Upper lobe of right lung (tissue), 1 donor: ENCODE measurements around the gene RBPJ. TPM values are rescaled to one million over a fixed set of nuclear protein-coding genes. Genes with fewer than 3 reads are reported as not detected.
A peak's percentile ranks its signal among the peaks of the same experiment; 100 is the strongest.

Source experiments
- ATAC-seq: fragments of 200-7000 bp; cut with Tn5 transposase; one replicate; pipeline ENCODE4 v1.9.1; 2020; ENCODE audit warnings: mild to moderate bottlenecking, moderate library complexity
- DNase-seq: peaks from one replicate; pipeline ENCODE4 v3.0.0-alpha.2; 2020
- H3K27ac ChIP-seq: fragments of 200-600 bp; one replicate; pipeline ENCODE4 v1.8.0; 2022
- H3K27me3 ChIP-seq: fragments of 200-600 bp; one replicate; pipeline ENCODE4 v1.8.0; 2022; ENCODE audit warnings: mild to moderate bottlenecking
- H3K36me3 ChIP-seq: fragments of 200-600 bp; one replicate; pipeline ENCODE4 v1.8.0; 2022
- H3K4me1 ChIP-seq: fragments of 200-600 bp; one replicate; pipeline ENCODE4 v1.8.0; 2022
- H3K4me3 ChIP-seq: fragments of 200-600 bp; one replicate; pipeline ENCODE4 v1.8.0; 2022; ENCODE audit warnings: mild to moderate bottlenecking
- H3K9me3 ChIP-seq: fragments of 200-600 bp; one replicate; pipeline ENCODE4 v1.8.0; 2022
- CTCF ChIP-seq: fragments of 200-600 bp; IDR thresholded peaks from one replicate; pipeline ENCODE4 v1.8.0; 2022; ENCODE audit warnings: antibody characterized with exemption
- intact Hi-C: fragments of 100-400 bp; cut with DNase I; formaldehyde crosslinking; loops from one replicate; pipeline ENCODE4 v1.11.0; 2022
- total RNA-seq: library from RNA; stranded (reverse); fragmentation: NEBNext Ultra II Directional; extraction: Animal tissue kit (Norgen Biotek cat#: 25700); gene quantifications from one replicate; pipeline ENCODE4 v1.2.1, GENCODE V29; 2021
- donor health status: DM: no; HTN: yes; CAD: no; lungs with severe emphysema.

The RBPJ gene
- total RNA-seq, 1 donor from 2014 or later = 86.2 TPM

GRCh38 chr4:26344901-26345564 lies 24.2 kb downstream of the RBPJ start:
- H3K27ac ChIP-seq = no peak overlapping the region
- intact Hi-C loops = no loop called here
- ATAC-seq = no peak

DNA sequence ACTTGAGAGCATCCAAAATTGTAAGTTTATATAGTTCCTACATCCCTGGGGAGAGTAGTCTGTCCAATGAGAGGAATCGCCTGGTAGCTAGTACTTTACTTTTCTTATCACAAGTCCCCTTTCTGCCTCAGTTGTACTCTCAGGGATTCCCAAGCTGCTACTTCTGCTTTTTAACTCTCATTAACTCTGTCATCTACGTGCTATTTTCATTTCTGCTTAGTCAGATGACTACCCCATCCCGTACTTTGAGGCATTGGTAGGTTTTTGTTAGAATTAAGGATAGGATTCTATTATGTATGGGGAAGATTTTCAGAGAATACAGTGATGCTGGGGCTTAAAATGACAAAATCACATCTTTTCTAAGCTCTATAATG lies 24.7 kb downstream of the RBPJ start:
- H3K27ac ChIP-seq = no peak overlapping the region
- peak overlapping the region; percentile 6 for H3K4me3 ChIP-seq
- no peaks in the 10 kb centered on the region for H3K36me3 ChIP-seq
- H3K4me1 ChIP-seq = peaks cover 38% of the 10 kb centered on the region
- ATAC-seq = no peak
- H3K27me3 ChIP-seq = no peaks in the 10 kb centered on the region
- H3K9me3 ChIP-seq = no peaks in the 10 kb centered on the region
- intact Hi-C loops = no loop called here
- no peak for DNase-seq
- no peak for TF ChIP-seq CTCF

More at GRCh38 chr4:26344901-26345564, 24.2 kb downstream of the RBPJ start:
- no peak overlapping the region for H3K4me3 ChIP-seq
- no peak for DNase-seq
- H3K9me3 ChIP-seq = no peaks in the 10 kb centered on the region
- no peak for TF ChIP-seq CTCF
- no peaks in the 10 kb centered on the region for H3K36me3 ChIP-seq
- peaks cover 38% of the 10 kb centered on the region for H3K4me1 ChIP-seq
- H3K27me3 ChIP-seq = no peaks in the 10 kb centered on the region

DNA sequence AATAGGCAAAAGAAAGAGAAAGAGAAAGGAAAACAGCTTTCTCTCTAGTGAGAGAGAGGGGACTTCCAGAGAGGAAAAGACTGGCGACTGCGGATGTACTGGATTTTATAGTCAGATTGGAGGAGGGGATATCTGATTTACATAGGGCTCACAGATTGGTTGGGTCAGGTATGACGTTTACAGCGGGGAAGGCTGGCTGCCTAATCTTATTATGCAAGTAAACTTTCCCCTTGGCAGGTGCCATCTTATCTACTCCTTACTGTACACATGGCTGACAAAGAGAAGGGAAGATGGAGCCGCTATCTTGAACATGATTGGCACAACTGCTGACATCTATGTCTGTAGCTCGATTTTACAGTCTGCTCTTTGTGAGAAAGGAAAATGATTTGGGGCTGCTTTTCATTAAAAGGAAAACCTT lies 25.4 kb downstream of the RBPJ start:
- ATAC-seq (no peak), DNase-seq (no peak)
- no peaks in the 10 kb centered on the region for H3K9me3 ChIP-seq
- no peaks in the 10 kb centered on the region for H3K36me3 ChIP-seq
- no peaks in the 10 kb centered on the region for H3K27me3 ChIP-seq
- H3K4me1 ChIP-seq = peaks cover 33% of the 10 kb centered on the region
- no peak overlapping the region for H3K27ac ChIP-seq
- peak overlapping the region; percentile 6 for H3K4me3 ChIP-seq
- intact Hi-C loops = no loop called here
- TF ChIP-seq CTCF = no peak

DNA sequence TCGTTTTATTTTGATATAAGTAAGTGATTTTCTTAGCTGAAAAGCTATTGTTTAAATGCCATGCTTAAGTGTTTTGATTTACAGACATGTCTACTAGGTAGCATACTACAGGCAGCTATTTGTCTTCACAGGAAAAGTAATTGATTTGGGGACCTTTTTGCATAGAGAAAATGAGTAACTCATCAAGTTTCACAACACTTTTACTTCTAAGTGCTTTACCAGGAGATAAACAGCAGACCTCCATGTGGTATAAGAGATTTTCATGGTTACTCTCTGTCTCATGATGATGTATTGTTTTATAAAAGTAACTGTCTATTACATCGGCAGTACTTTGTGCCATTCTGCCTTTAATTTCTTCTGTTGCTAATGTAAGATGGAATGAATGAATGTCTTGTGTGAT lies 28.7 kb downstream of the RBPJ start:
- Histone ChIP-seq H3K27ac (no peak overlapping the region), H3K4me1 (peaks cover 13% of the 10 kb centered on the region), H3K9me3 (no peaks in the 10 kb centered on the region), H3K4me3 (no peak overlapping the region), H3K36me3 (no peaks in the 10 kb centered on the region), H3K27me3 (no peaks in the 10 kb centered on the region)
- intact Hi-C loops = no loop called here
- ATAC-seq = no peak
- no peak for DNase-seq
- TF ChIP-seq CTCF = no peak

DNA sequence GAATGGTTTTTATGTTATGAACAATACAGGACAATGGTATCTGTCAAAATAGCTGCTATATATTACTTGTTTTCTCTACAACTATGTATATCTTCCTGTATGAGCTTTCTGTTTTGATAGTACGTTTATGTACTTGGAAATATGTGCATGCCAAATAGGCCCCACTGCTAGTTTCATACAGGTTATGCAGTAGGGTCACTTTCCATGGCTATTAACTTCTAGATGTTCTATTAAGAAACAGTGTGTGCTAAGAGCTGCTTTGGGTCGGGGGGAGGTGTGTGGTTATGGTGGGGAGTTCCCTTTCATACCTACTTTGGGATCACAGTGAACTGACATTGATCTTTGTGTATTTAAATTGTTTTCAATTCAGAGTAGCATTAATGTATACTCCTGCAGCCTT lies 30.9 kb downstream of the RBPJ start:
- Histone ChIP-seq H3K4me3 (no peak overlapping the region), H3K4me1 (peaks cover 13% of the 10 kb centered on the region), H3K27ac (no peak overlapping the region), H3K27me3 (no peaks in the 10 kb centered on the region), H3K9me3 (no peaks in the 10 kb centered on the region), H3K36me3 (no peaks in the 10 kb centered on the region)
- intact Hi-C loops = no loop called here
- no peak for TF ChIP-seq CTCF
- no peak for DNase-seq
- ATAC-seq = no peak

GRCh38 chr4:26354491-26354890 lies 33.7 kb downstream of the RBPJ start:
- H3K4me3 ChIP-seq = no peak overlapping the region
- no peaks in the 10 kb centered on the region for H3K27me3 ChIP-seq
- H3K27ac ChIP-seq = no peak overlapping the region
- intact Hi-C loops = no loop called here
- no peaks in the 10 kb centered on the region for H3K9me3 ChIP-seq
- no peaks in the 10 kb centered on the region for H3K36me3 ChIP-seq
- H3K4me1 ChIP-seq = peaks cover 14% of the 10 kb centered on the region
- no peak for TF ChIP-seq CTCF
- ATAC-seq = no peak
- no peak for DNase-seq
